HG03378 (cell line): Measurements from ENCODE around the gene HOXB7.

Source experiments
- ATAC-seq: cut with Tn5 transposase; IDR thresholded peaks from one replicate; pipeline ENCODE4 v1.9.1; 2021; ENCODE audit warnings: mild to moderate bottlenecking, moderate library complexity; ENCODE audit not compliant: unreplicated experiment

The HOXB7 gene

GRCh38 chr17:48610282-48611211, at the start of gene HOXB7:
Gene HOXB7, minus strand, starts transcription at chr17:48611017. Its CDS starts 99 bp downstream, at chr17:48610918.
- ATAC-seq, result no peak

- ATAC-seq, result no peak
These were observed 45.1 kb upstream of the HOXB7 start for GRCh38 chr17:48655913-48656312.

DNA sequence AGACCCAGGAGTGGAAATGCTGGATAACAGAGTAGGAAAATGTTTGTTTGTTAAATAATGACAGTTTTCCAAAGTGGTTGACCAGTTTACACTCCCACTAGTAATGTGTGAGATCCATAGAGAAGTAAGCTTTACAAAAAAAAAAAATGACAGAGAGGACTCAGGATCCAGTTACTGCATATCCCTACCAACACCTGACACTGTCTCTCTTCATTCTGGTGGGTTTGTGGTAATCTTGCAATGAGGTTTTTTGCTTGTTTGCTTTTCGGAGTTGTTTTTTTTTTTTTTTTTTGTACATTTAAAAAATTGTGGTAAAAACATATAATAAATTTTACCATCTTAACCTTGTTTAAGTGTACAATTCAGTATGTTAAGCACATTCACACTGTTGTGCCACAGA, 38.9 kb upstream of the HOXB7 start:
- no peak for ATAC-seq

DNA sequence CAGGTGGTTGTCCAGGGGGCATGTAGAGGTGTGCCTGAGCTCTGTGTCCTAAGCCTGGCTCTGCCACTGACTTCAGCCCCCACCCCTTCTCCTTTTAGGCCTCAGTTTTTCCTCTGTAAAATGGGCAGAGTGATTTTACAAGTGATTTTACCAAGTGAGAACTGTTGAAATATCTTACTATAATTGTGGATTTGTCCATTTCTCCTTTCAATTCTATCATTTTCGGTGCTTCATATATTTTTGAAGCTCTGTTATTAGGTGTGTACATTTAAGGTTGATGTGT, 37.1 kb upstream of the HOXB7 start:
- no peak for ATAC-seq

DNA sequence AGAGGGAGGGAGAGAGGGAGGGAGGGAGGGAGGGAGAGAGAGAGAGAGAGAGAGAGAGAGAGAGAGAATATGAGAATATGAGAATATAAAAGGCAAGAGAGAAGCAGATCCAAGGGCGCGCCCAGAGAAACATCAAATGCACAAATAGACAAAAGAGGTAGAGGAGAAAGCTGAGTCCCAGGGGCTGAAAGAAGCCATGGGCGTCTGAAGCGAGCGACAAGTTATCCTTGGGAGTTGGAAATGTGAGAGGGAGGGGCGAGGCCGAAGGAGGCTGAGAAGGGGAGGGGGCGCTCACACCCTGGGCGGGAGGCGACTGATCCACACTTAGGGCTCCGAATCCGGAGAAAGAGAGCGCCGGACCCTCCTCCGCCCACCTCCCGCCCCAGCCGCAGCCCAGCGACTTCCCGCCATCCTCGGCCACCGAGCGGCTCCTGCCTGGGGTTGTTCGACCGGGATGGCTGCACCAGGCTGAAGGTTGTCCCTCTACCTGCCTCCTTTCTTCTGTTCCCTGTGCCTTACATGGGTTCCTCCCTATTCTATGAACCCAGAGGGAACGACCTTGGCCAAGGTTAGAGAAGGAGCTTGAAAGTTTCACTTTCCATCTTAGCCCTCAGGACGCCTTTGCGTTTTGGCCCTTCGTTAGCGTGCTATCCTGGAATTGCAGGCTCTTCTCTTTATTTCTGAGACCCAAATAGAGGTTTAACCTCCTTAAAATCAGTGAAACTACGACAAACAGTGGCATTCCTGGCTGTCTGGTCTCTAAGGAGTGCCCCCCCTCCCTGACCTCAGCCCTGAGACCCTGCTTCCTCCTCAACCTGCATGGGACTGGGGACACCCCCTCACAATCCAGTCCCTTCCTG, 36.5 kb upstream of the HOXB7 start:
- no peak for ATAC-seq

DNA sequence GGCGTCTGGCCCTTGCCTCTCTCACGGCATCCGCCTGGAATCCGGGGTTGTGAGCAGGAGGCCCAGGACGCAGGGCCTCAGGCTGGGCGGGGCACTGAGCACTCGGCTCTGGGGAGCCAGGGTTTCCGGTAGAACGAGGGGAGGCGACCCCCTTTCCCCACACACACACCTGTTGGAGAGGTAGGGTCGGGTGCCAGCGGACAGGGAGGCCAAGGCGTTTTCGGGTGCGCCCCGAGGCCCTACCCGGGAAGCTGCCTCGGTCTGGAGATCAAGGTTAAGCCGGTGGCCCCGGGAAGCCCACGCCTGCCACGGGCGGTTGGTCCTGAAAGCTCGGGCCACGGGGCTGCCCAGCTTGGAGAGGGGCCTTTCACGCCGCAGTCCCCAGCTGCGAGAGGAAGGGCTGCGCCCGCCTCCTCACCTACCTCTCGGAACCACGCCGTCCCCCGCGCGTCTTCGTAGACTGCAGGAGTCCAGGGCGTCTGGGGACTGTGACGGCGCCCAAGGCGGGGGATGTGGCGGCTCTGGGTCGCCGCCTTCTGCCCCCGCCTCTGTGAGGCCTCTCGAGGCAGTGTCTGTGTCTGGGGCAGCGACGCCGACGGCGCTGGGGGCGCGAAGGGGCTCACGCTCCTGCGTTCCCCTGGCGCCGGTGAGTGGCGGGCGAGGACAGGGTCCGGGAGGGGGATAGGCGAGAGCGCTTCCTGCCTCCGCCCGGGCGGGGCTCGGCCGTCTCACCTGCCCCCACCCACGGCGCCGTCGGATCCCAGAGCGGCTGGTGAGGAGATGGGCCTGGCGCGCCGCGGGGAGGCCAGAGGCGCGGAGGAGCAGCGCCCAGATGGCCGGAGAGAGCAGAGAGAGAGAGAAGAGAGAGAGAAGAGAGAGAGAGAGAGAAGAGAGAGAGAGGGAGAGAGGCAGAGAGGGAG, 35.6 kb upstream of the HOXB7 start:
- no peak for ATAC-seq

DNA sequence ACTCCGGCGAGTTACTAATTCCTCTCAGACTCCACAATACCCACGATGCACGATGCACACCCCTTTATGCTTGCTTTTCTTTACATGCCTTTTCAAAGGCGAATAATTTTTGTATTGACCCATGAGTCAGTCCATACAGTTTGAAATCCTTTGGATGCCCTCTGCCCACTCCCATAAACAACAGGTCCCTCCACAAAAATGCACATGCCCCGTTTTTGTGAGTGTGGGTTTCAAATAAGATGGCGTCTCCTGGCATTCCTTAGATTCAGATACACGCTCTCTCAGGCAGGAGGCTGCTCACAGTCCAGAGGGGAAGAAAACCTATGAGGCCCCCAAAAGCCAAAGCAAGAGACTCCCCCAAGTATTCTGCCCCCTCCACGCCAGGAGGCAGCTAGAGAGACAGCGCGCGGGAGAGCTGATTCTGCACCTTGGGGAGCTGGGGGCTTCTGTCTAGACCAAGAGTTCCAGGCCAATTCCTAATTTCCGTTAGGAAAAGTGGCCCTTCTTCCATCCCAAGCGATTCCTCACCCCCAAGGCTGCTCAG, 34.9 kb upstream of the HOXB7 start:
- ATAC-seq, result no peak

DNA sequence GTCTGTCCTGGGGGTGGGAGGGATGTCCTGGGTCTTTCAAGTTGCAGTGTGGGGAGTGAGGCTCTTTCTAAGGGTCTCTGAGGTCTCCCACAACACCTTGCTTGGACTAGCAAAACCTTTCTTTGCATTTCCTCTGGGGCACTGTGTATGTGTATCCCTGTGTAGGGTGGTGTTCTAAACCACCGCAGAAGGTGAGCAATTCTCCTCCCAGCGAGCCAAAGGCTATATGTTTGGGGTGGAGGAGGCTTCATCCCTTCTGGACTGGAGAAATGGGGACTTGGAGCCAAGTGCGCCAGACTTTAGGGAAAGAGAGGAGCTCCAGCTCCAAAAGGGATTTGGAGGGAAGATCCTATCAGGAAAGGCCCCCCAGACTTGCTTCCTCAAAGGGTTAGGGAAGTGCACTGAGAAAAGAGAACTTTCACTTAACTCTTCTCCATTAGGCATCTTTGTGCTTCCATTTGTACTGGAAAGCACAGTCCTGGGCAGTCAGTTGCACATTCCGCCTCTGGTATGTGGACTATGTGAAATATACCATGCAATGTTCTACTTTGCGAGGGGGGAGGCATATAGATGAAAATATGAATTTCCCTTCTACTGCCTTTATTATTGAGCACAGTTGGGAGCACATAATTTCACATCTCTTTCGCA, 34.2 kb upstream of the HOXB7 start:
- no peak for ATAC-seq

DNA sequence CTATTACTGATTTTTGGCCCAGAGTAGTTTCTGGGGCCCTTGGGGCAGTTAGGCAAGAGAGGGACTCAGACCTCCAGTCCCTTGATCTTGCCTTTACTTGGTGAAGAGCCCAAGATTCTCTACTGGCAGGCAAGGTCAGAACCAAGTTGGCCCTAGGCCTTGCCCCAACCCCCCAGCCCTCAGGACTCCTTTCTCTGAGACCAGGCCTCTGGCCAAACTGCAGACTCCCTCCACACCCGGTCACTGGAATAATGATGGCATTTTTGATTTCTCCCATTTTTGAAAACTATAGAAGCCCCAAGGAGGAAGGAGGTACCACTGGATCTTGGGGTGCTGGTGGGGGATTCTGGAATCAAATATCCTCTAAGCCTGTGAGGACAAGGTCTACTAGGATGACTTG, 33.3 kb upstream of the HOXB7 start:
- ATAC-seq, result no peak

DNA sequence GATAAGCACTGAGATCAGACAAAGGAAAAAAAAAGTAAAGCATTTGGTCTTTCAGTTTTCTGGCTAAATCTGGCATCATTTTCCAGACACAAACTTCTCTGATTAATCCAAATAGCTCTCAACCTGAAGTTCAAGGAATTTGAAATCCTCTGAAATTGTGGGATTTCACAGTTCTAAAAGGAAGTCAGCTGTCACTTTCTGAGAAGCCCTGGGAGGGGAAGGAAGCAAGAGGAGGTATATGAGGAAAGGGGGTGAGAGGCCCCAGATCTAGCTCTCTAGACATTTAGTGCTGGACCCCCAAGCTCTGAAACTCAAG, 32.8 kb upstream of the HOXB7 start:
- no peak for ATAC-seq

GRCh38 chr17:48642843-48643696, 32.3 kb upstream of the HOXB7 start:
- ATAC-seq, result no peak

- no peak for ATAC-seq
These were observed 31.4 kb upstream of the HOXB7 start for GRCh38 chr17:48642059-48642842.

DNA sequence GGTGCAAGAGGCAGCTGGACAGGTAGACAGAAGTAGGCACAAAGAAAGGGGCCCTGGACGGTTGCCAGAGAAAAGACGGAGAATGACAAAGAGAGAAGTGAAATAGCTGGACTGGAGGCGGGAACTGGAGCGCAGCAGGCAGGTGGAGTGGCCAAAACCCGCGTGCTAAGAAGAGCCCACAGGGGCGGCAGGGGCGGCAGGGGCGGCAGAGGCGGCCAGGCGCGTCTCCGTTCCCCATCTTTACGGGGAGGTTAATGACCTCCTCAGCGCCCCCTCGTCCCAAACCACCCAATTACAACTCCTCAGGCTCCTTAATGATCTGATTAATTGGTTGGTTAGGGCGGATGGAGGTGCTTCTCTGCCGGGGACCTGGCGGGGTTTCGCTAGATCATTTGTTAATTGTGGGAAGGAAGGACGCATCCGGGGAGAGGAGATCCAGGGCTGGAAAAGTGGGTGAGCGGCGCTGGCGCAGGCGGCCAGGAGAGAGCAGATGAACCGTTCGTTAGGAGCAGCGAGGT, 30.8 kb upstream of the HOXB7 start:
- no peak for ATAC-seq

DNA sequence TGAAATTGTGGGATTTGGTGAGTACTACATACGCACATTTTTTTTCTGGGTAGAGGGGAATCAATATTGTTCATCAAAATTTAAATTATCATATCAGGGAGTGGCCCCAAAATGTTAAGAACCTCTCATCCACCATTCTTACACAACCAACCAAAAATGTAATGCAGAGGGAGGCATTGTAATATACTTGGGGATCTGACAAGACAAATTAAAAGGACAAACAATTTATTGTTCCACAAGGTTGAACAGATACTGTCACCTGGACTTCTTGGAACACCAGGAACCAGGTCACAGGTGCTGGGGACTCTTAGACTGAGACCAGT, 30.0 kb upstream of the HOXB7 start:
- no peak for ATAC-seq

- ATAC-seq, result no peak
These were observed 29.4 kb upstream of the HOXB7 start for GRCh38 chr17:48639982-48640857.

DNA sequence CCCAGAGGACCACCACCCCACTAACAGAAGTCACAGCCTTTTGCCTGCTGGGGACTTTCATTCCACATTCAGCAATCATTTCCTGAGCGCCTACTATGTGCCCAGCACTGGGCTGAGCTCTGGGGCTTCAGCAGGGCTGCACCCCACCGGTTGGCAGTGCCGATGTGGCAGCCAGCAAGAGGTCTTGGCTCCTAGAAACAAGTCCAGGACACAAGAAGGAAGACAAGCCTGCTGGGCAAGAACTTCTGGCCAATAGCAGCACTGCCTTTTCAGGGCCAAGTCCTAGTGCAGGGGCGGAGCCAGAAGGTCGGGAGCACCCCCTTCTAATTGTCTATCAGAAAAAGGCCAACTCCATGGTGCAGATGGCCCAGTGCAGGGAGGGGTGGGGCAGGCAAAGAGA, 28.3 kb upstream of the HOXB7 start:
- ATAC-seq, result no peak

- no peak for ATAC-seq
These were observed 26.8 kb upstream of the HOXB7 start for GRCh38 chr17:48637323-48638260.
